ENCODE measurements around the gene PAX2.

Gene PAX2

DNA sequence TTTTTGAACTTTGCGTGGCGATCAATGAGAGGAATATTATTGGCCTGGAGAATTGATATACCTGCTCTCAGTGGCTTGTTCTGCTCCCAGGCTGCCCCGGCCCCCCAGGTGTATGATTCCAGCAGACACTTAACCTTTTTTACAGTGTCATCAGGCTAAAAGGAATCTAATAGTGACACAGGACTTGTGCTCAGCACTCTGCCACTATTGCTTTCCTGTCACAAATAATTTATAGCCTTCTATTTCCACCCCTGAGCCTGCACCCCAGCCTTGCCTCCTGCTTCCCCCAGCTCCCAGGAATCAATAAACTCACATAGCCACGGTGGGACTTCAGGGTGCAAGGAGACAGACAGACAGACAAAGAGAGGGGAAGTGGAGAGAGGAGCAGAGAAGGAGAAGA lies 28.3 kb downstream of the PAX2 start:
- H3K27ac ChIP-seq, result no peak overlapping the region
- TF ChIP-seq CTCF (conservative IDR thresholded peaks at IDR 0.05), result no peak

- no peak for TF ChIP-seq CTCF (conservative IDR thresholded peaks at IDR 0.05)
- H3K27ac ChIP-seq, result no peak overlapping the region
These were observed 28.8 kb downstream of the PAX2 start for GRCh38 chr10:100774223-100774622.

DNA sequence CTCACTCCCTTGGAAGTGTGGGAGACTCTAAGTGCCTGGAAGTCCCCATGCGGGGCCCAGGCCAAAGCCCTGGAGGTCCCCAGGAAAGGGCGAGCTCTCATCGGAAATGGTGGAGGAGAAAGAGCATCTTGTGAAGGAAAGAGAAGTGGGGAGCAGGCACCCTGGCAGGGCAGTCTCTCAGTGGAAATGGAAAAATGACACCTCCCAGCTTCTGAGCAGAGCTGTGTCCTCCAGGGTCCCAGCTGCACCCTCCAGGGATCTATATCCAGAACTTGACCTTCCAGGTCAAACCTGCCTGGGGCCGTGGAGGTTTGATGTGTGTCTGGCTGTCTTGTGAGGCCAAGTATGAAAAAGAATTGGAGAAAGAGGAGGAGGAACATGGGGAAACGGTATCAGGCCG lies 29.5 kb downstream of the PAX2 start:
- no peak overlapping the region for H3K27ac ChIP-seq
- TF ChIP-seq CTCF (conservative IDR thresholded peaks at IDR 0.05), result no peak

- TF ChIP-seq CTCF (conservative IDR thresholded peaks at IDR 0.05), result no peak
- no peak overlapping the region for H3K27ac ChIP-seq
These were observed 30.0 kb downstream of the PAX2 start for GRCh38 chr10:100775386-100775785.

GRCh38 chr10:100775871-100776270 lies 30.5 kb downstream of the PAX2 start:
- no peak for TF ChIP-seq CTCF (conservative IDR thresholded peaks at IDR 0.05)
- H3K27ac ChIP-seq, result no peak overlapping the region

- TF ChIP-seq CTCF (conservative IDR thresholded peaks at IDR 0.05), result no peak
- no peak overlapping the region for H3K27ac ChIP-seq
These were observed 31.3 kb downstream of the PAX2 start for GRCh38 chr10:100776671-100777070.

- no peak for TF ChIP-seq CTCF (conservative IDR thresholded peaks at IDR 0.05)
- no peak overlapping the region for H3K27ac ChIP-seq
These were observed 33.9 kb downstream of the PAX2 start for GRCh38 chr10:100779329-100779728.

DNA sequence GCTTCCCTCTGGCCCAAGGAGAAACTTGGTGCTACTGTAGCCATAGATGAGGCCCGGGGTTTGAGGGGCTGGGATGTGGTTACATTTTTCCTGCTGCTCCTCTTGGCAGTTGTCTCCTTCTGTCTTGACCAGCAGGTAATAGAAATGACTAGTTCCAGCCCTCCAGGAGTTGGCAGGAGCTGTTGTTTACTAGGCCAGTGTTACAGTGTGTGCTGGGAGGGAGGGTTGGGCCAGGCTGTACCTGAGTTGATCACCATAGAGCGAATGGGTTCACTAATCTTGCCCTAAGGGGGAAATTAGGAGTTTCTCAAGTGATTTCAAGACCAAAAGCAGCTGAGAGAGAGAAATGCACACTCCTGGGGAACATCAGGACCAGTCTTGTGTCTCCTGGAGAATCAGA lies 34.9 kb downstream of the PAX2 start:
- TF ChIP-seq CTCF (conservative IDR thresholded peaks at IDR 0.05), result no peak
- peak overlapping the region; percentile 51 for H3K27ac ChIP-seq

All from VCaP (cell line).